HepG2 (cell line): Measurements from ENCODE around the gene PDK2. TPM values are rescaled to one million over a fixed set of nuclear protein-coding genes. Genes with fewer than 3 reads are reported as not detected.

Source experiments
- ATM ChIP-seq: fragments of 450-650 bp; IDR thresholded peaks from 2 replicates; pipeline ENCODE4 v1.7.1; 2017; ENCODE audit warnings: mild to moderate bottlenecking, borderline replicate concordance
- BORCS8-MEF2B ChIP-seq: sonication (generic); formaldehyde crosslinking; IDR thresholded peaks from 2 replicates; pipeline ENCODE4 v1.8.0; 2022; ENCODE audit warnings: mild to moderate bottlenecking, missing genetic modification reagents
- CEBPG ChIP-seq: IDR thresholded peaks from 2 replicates; pipeline ENCODE4 v1.6.1; 2016
- CERS6 ChIP-seq: sonication (generic); formaldehyde crosslinking; IDR thresholded peaks from 2 replicates; pipeline ENCODE4 v1.5.0; 2020; ENCODE audit warnings: missing genetic modification reagents
- CREBL2 ChIP-seq: sonication (generic); formaldehyde crosslinking; IDR thresholded peaks from 2 replicates; pipeline ENCODE4 v1.8.1; 2023; ENCODE audit warnings: missing genetic modification reagents, mild to moderate bottlenecking, borderline replicate concordance
- EZH2 ChIP-seq: conservative IDR thresholded peaks from 2 replicates; pipeline ENCODE4 v1.6.1; 2012; ENCODE audit warnings: mild to moderate bottlenecking, low read depth, low read length, moderate library complexity
- FOXP4 ChIP-seq: sonication (generic); formaldehyde crosslinking; IDR thresholded peaks from 2 replicates; pipeline ENCODE4 v1.4.0; 2020; ENCODE audit warnings: missing genetic modification reagents
- IRF9 ChIP-seq: sonication (generic); formaldehyde crosslinking; IDR thresholded peaks from 2 replicates; pipeline ENCODE4 v1.8.0; 2022; ENCODE audit warnings: missing genetic modification reagents, mild to moderate bottlenecking, borderline replicate concordance
- MAFG ChIP-seq: sonication (generic); formaldehyde crosslinking; IDR thresholded peaks from 2 replicates; pipeline ENCODE4 v1.5.1; 2020; ENCODE audit warnings: mild to moderate bottlenecking, missing genetic modification reagents
- MED13 ChIP-seq: sonication (generic); formaldehyde crosslinking; IDR thresholded peaks from 2 replicates; pipeline ENCODE4 v1.5.0; 2020; ENCODE audit warnings: missing genetic modification reagents
- NFATC3 ChIP-seq: sonication (generic); formaldehyde crosslinking; IDR thresholded peaks from 2 replicates; pipeline ENCODE4 v1.5.1; 2020; ENCODE audit warnings: mild to moderate bottlenecking, missing genetic modification reagents
- NFE2 ChIP-seq: sonication (generic); formaldehyde crosslinking; IDR thresholded peaks from 2 replicates; pipeline ENCODE4 v1.4.0; 2020; ENCODE audit warnings: missing genetic modification reagents
- PRPF4 ChIP-seq: fragments of 200-400 bp; formaldehyde crosslinking; IDR thresholded peaks from 2 replicates; pipeline ENCODE4 v1.6.1; 2016; ENCODE audit warnings: low read length, low read depth; ENCODE audit not compliant: poor library complexity, severe bottlenecking
- RXRA ChIP-seq: sonication (generic); formaldehyde crosslinking; IDR thresholded peaks from 2 replicates; pipeline ENCODE4 v1.5.1; 2020; ENCODE audit warnings: missing genetic modification reagents
- SIN3A ChIP-seq: IDR thresholded peaks from 2 replicates; pipeline ENCODE4 v1.6.1; 2011; ENCODE audit warnings: low read depth, mild to moderate bottlenecking, control low read depth, low read length, borderline replicate concordance
- SIX1 ChIP-seq: sonication (generic); formaldehyde crosslinking; IDR thresholded peaks from 2 replicates; pipeline ENCODE4 v1.4.0; 2020; ENCODE audit warnings: missing genetic modification reagents, borderline replicate concordance
- ZFX ChIP-seq: sonication (generic); formaldehyde crosslinking; IDR thresholded peaks from 2 replicates; pipeline ENCODE4 v1.4.0; 2020; ENCODE audit warnings: mild to moderate bottlenecking, low read depth, missing genetic modification reagents, moderate library complexity
- ZNF17 ChIP-seq: sonication (generic); formaldehyde crosslinking; IDR thresholded peaks from 2 replicates; pipeline ENCODE4 v1.5.0; 2020; ENCODE audit warnings: mild to moderate bottlenecking, missing genetic modification reagents
- ZNF224 ChIP-seq: sonication (generic); formaldehyde crosslinking; IDR thresholded peaks from 2 replicates; pipeline ENCODE4 v1.5.0; 2020; ENCODE audit warnings: mild to moderate bottlenecking, missing genetic modification reagents
- ZNF33A ChIP-seq: sonication (generic); formaldehyde crosslinking; IDR thresholded peaks from 2 replicates; pipeline ENCODE4 v1.5.1; 2020; ENCODE audit warnings: missing genetic modification reagents, mild to moderate bottlenecking, moderate library complexity, borderline replicate concordance
- ZNF34 ChIP-seq: sonication (generic); formaldehyde crosslinking; IDR thresholded peaks from 2 replicates; pipeline ENCODE4 v1.4.0; 2020; ENCODE audit warnings: mild to moderate bottlenecking, missing genetic modification reagents, borderline replicate concordance
- ZNF430 ChIP-seq: sonication (generic); formaldehyde crosslinking; IDR thresholded peaks from 2 replicates; pipeline ENCODE4 v1.9.0; 2021; ENCODE audit warnings: mild to moderate bottlenecking, missing genetic modification reagents
- ZNF607 ChIP-seq: sonication (generic); formaldehyde crosslinking; IDR thresholded peaks from 2 replicates; pipeline ENCODE4 v1.5.1; 2020; ENCODE audit warnings: missing genetic modification reagents, mild to moderate bottlenecking, borderline replicate concordance
- ZNF75D ChIP-seq: sonication (generic); formaldehyde crosslinking; IDR thresholded peaks from 2 replicates; pipeline ENCODE4 v1.8.1; 2023; ENCODE audit warnings: missing genetic modification reagents, mild to moderate bottlenecking, borderline replicate concordance
- polyA plus RNA-seq, 8 experiments: library from polyadenylated mRNA; depleted of rRNA in 3 of 8; stranded (reverse) in 7 of 8; unstranded in 1 of 8; fragments of >200 nt; fragmentation: Illumina TruSeq in 4 of 8; extraction: Trizol in 4 of 8; gene quantifications; 2 replicates each; pipeline versions ENCODE4 v1.2.1 to v1.2.3, GENCODE V29; 2011 to 2016; ENCODE audit warnings: low read depth in 4 of 8, missing spikeins in 1 of 8, mixed read lengths in 1 of 8; ENCODE audit not compliant: insufficient read depth in 1 of 8
- total RNA-seq, 5 experiments: library from RNA; depleted of rRNA; stranded (reverse); fragments of >200 nt; fragmentation: Illumina TruSeq; extraction: Trizol; gene quantifications; 2 replicates each; pipeline ENCODE4 v1.2.3, GENCODE V29; 2016; ENCODE audit warnings: low read depth in 1 of 5
- TF ChIP-seq, protein P1 (sequence below): IDR thresholded peaks from 2 replicates; pipeline ENCODE4 v1.6.1; 2018; ENCODE audit warnings: missing genetic modification reagents

The PDK2 gene
- total and polyA plus RNA-seq, 2 of the 13 experiments (the other 11 are each of a cell fraction or from before 2014, with no cell fraction given), result 18.5 to 59.7 TPM

DNA sequence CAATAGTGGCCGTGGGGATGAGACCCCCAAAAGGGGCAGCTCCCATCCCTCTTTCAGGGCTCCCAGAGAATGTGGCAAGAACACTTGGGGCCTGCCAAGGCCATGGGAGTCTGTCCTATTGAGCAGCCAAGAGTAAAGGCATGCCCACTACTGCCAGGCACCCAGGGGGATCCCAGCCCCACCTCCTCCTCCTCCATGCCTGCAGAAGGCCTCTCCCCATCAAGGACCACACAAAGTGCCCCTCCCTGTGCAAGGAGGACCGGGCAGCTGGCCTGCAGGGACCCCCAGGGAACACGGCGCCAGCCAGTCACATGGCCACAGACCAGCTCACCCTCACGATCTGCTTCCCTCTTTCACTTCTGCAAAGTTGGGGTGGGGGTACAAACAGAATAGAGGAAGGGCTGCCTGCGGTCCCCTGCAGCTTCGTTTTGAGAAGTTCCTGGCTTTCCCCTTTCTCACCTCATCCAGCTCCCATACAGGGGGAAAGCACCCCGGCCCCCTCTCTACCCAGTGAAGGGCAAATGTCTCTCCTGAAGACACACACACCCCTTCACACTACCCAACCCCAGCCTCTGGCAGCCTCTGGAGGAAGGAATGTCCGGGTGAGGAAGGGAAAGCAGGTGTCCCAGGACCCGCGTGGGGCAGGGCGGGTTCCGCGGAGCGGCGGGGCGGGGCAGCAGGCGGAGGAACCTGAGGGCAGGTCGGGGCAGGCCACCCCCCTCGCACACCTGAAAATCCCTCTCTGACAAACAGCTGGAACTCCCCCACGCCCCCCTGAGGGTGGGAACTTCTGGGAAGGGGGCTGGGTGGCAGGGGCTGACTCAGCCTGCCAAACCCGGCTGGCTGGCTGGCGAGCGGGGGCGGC, 53.3 kb downstream of the PDK2 start (continued):
- TF ChIP-seq, protein P1, sequence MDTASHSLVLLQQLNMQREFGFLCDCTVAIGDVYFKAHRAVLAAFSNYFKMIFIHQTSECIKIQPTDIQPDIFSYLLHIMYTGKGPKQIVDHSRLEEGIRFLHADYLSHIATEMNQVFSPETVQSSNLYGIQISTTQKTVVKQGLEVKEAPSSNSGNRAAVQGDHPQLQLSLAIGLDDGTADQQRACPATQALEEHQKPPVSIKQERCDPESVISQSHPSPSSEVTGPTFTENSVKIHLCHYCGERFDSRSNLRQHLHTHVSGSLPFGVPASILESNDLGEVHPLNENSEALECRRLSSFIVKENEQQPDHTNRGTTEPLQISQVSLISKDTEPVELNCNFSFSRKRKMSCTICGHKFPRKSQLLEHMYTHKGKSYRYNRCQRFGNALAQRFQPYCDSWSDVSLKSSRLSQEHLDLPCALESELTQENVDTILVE, result no peak
- TF ChIP-seq CEBPG (CRISPR knock-in tag) (no peak), ZFX (CRISPR knock-in tag) (no peak; the same call in 1 of the 2 replicates), IRF9 (CRISPR knock-in tag) (0 out of 2 replicates have a peak, but pooled peaks have one; percentile 6), ATM (no peak), EZH2 (no peak), SIN3A (peak; percentile 81; the same call in 1 of the 2 replicates), ZNF34 (no peak), RXRA (0 out of 2 replicates have a peak, but pooled peaks have one; percentile 9), NFATC3 (CRISPR knock-in tag) (0 out of 2 replicates have a peak, but pooled peaks have one; percentile 53), PRPF4 (no peak), ZNF224 (CRISPR knock-in tag) (peak; percentile 23; the same call in 1 of the 2 replicates), MED13 (CRISPR knock-in tag) (0 out of 2 replicates have a peak, but pooled peaks have one; percentile 20), ZNF430 (CRISPR knock-in tag) (peak; percentile 46; the same call in 1 of the 2 replicates), ZNF17 (CRISPR knock-in tag) (no peak), FOXP4 (CRISPR knock-in tag) (no peak), ZNF75D (CRISPR knock-in tag) (no peak), ZNF33A (CRISPR knock-in tag) (no peak), BORCS8-MEF2B (CRISPR knock-in tag) (no peak), ZNF607 (CRISPR knock-in tag) (0 out of 2 replicates have a peak, but pooled peaks have one; percentile 15), SIX1 (CRISPR knock-in tag) (no peak), NFE2 (CRISPR knock-in tag) (no peak), CERS6 (CRISPR knock-in tag) (no peak), MAFG (CRISPR knock-in tag) (no peak), CREBL2 (CRISPR knock-in tag) (0 out of 2 replicates have a peak, but pooled peaks have one; percentile 20)
